GM12892 (cell line): ENCODE measurements around the gene LIMS2.

Experiments used
- POLR2A ChIP-seq: IDR thresholded peaks from 2 replicates; pipeline ENCODE4 v1.6.1; 2011; ENCODE audit warnings: low read depth, low read length, control low read depth
- TAF1 ChIP-seq: IDR thresholded peaks from 2 replicates; pipeline ENCODE4 v1.6.1; 2011; ENCODE audit warnings: low read depth, mild to moderate bottlenecking, control low read depth, low read length, borderline replicate concordance

GRCh38 chr2:127672341-127673224, 2.7 kb downstream of the LIMS2 start:
- TF ChIP-seq POLR2A: no peak
- TF ChIP-seq TAF1: no peak
